T-helper 1 cell (primary cell): ENCODE measurements around the gene MEP1A.
"Not testable (repeated sequence)": the region's sequence is repeated elsewhere in the genome, so short reads cannot be mapped to it uniquely, and the experiment has no call there.

ENCODE experiments used
- DNase-seq, 5 donors: peaks; one replicate each; pipeline ENCODE4 v3.0.0-alpha.2; 2012 to 2020

MEP1A gene

GRCh38 chr6:46834257-46834916, 41.2 kb downstream of the MEP1A start:
- not testable (repeated sequence) for DNase-seq

GRCh38 chr6:46834991-46835390, 41.8 kb downstream of the MEP1A start:
- not testable (repeated sequence) for DNase-seq

GRCh38 chr6:46838033-46838432, 44.8 kb downstream of the MEP1A start:
- no peak for DNase-seq

- DNase-seq: not testable (repeated sequence)
Observed at GRCh38 chr6:46842252-46842846, 49.2 kb downstream of the MEP1A start.

GRCh38 chr6:46845126-46845525, 51.9 kb downstream of the MEP1A start:
- no peak for DNase-seq

- DNase-seq: peak in 4 of 5 donors; percentile 15 to 46 (median 34)
Observed at GRCh38 chr6:46848684-46849360, 55.6 kb downstream of the MEP1A start.

- DNase-seq: no peak
Observed at GRCh38 chr6:46849361-46849690, 56.1 kb downstream of the MEP1A start.

GRCh38 chr6:46850792-46851191, 57.6 kb downstream of the MEP1A start:
- no peak for DNase-seq

- not testable (repeated sequence) for DNase-seq
Observed at GRCh38 chr6:46851576-46851975, 58.4 kb downstream of the MEP1A start.

- DNase-seq: not testable (repeated sequence)
Observed at GRCh38 chr6:46855966-46856365, 62.8 kb downstream of the MEP1A start.

- DNase-seq: no peak
Observed at GRCh38 chr6:46862381-46862780, 69.2 kb downstream of the MEP1A start.

- DNase-seq: no peak
Observed at GRCh38 chr6:46863791-46864190, 70.6 kb downstream of the MEP1A start.

- no peak for DNase-seq
Observed at GRCh38 chr6:46865221-46865620, 72.0 kb downstream of the MEP1A start.

GRCh38 chr6:46867411-46867810, 74.2 kb downstream of the MEP1A start:
- DNase-seq: no peak

GRCh38 chr6:46876126-46876525, 82.9 kb downstream of the MEP1A start:
- no peak for DNase-seq

- no peak for DNase-seq
Observed at GRCh38 chr6:46879003-46879402, 85.8 kb downstream of the MEP1A start.

GRCh38 chr6:46882645-46883044, 89.5 kb downstream of the MEP1A start:
- DNase-seq: no peak

GRCh38 chr6:46888031-46888430, 94.8 kb downstream of the MEP1A start:
- DNase-seq: no peak

GRCh38 chr6:46888578-46888977, 95.4 kb downstream of the MEP1A start:
- DNase-seq: no peak
